Activated gamma-delta T cell treated with anti-CD3 and anti-CD28 coated beads, Interleukin-2, amount 50 U/mL, for 16 hours (primary cell): Measurements from ENCODE around the gene COL18A1.

Source experiments
- DNase-seq: peaks from one replicate; pipeline ENCODE4 v3.0.0-alpha.2; 2020; ENCODE audit warnings: low read depth

The COL18A1 gene

GRCh38 chr21:45468971-45469272 is 64.0 kb downstream of the COL18A1 start:
- DNase-seq = no peak

GRCh38 chr21:45469273-45470086 is 64.5 kb downstream of the COL18A1 start:
- no peak for DNase-seq

GRCh38 chr21:45470087-45470515 is 65.1 kb downstream of the COL18A1 start:
- DNase-seq = no peak

- no peak for DNase-seq
Observed at GRCh38 chr21:45470773-45471524, 66.0 kb downstream of the COL18A1 start.

- DNase-seq = no peak
Observed at GRCh38 chr21:45471525-45472221, 66.7 kb downstream of the COL18A1 start.

GRCh38 chr21:45472445-45473365 is 67.7 kb downstream of the COL18A1 start:
- no peak for DNase-seq

- no peak for DNase-seq
Observed at GRCh38 chr21:45473496-45474322, 68.7 kb downstream of the COL18A1 start.

GRCh38 chr21:45474323-45474950 is 69.5 kb downstream of the COL18A1 start:
- DNase-seq = no peak

- no peak for DNase-seq
Observed at GRCh38 chr21:45475004-45475685, 70.2 kb downstream of the COL18A1 start.

- DNase-seq = no peak
Observed at GRCh38 chr21:45475797-45476570, 71.0 kb downstream of the COL18A1 start.

- DNase-seq = no peak
Observed at GRCh38 chr21:45476582-45476981, 71.6 kb downstream of the COL18A1 start.

GRCh38 chr21:45477176-45478114 is 72.5 kb downstream of the COL18A1 start:
- DNase-seq = no peak

GRCh38 chr21:45478115-45478801 is 73.3 kb downstream of the COL18A1 start:
- peak; percentile 62 for DNase-seq

- DNase-seq = no peak
Observed at GRCh38 chr21:45478816-45479669, 74.1 kb downstream of the COL18A1 start.

- DNase-seq = no peak
Observed at GRCh38 chr21:45479691-45480675, 75.0 kb downstream of the COL18A1 start.
